ENCODE measurements around the gene NAA38.
"Not testable (repeated sequence)": the region's sequence is repeated elsewhere in the genome, so short reads cannot be mapped to it uniquely, and the experiment has no call there.

Gene NAA38

GRCh38 chr17:7881276-7882054 lies 24.1 kb upstream of the NAA38 start:
- no peak for DNase-seq

GRCh38 chr17:7880076-7880868 lies 22.9 kb upstream of the NAA38 start:
- DNase-seq: no peak

- no peak for DNase-seq
These were observed 20.9 kb upstream of the NAA38 start for GRCh38 chr17:7878234-7878633.

GRCh38 chr17:7875804-7876370 lies 18.5 kb upstream of the NAA38 start:
- DNase-seq: no peak

- DNase-seq: no peak
These were observed 15.7 kb upstream of the NAA38 start for GRCh38 chr17:7873051-7873450.

- no peak for DNase-seq
These were observed 10.5 kb upstream of the NAA38 start for GRCh38 chr17:7867881-7868329.

- DNase-seq: no peak
These were observed 7.8 kb upstream of the NAA38 start for GRCh38 chr17:7864995-7865650.

GRCh38 chr17:7864384-7864783 lies 7.0 kb upstream of the NAA38 start:
- DNase-seq: not testable (repeated sequence)

GRCh38 chr17:7862692-7863437 lies 5.5 kb upstream of the NAA38 start:
- DNase-seq: no peak

GRCh38 chr17:7859028-7859427 lies 1.7 kb upstream of the NAA38 start:
- DNase-seq: no peak

GRCh38 chr17:7858522-7858810 lies 1.1 kb upstream of the NAA38 start:
- no peak for DNase-seq

GRCh38 chr17:7857713-7858521 lies 558 bp upstream of the NAA38 start, which contains the start of gene CYB5D1:
TSS of gene CYB5D1 (plus strand) at chr17:7858003. CDS start at chr17:7858135, 132 bp downstream.
- no peak for DNase-seq

GRCh38 chr17:7856011-7856810 lies 1.1 kb downstream of the NAA38 start:
- no peak for DNase-seq

- no peak for DNase-seq
These were observed 1.7 kb downstream of the NAA38 start for GRCh38 chr17:7855660-7856010.

GRCh38 chr17:7854851-7855659 lies 2.3 kb downstream of the NAA38 start, which contains the start of gene TMEM88:
TSS of gene TMEM88 (plus strand) at chr17:7855066. CDS start at chr17:7855075, 9 bp downstream.
- no peak for DNase-seq

GRCh38 chr17:7854078-7854777 lies 3.1 kb downstream of the NAA38 start:
- no peak for DNase-seq

GRCh38 chr17:7853691-7854038 lies 3.7 kb downstream of the NAA38 start:
- DNase-seq: no peak

GRCh38 chr17:7852919-7853690 lies 4.3 kb downstream of the NAA38 start:
- DNase-seq: no peak

- no peak for DNase-seq
These were observed 5.1 kb downstream of the NAA38 start for GRCh38 chr17:7852262-7852670.

Measured in 8988T (cell line).